ENCODE measurements around the gene STK25.

DNA sequence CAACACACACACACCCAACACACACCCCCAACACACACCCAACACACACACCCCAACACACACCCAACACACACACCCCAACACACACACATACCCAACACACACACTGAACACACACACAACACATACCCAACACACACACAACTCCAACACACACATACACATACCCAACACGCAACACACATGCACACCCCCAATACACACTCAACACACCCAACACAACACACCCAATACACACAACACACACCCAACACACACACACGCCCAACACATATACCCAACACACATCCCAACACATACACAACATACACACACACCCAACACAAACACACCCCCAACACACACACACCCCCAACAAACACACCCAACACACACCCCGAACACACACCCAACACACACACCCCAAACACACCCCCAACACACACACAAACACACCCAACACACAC is 8.2 kb upstream of the STK25 start:
- TF ChIP-seq POLR2A (IDR thresholded peaks at IDR 0.05; ENCODE audit: extremely low read depth, insufficient read length) (no peak), MYC (IDR thresholded peaks at IDR 0.05; ENCODE audit: low read depth, low read length) (no peak)
- TF ChIP-seq, protein P1, sequence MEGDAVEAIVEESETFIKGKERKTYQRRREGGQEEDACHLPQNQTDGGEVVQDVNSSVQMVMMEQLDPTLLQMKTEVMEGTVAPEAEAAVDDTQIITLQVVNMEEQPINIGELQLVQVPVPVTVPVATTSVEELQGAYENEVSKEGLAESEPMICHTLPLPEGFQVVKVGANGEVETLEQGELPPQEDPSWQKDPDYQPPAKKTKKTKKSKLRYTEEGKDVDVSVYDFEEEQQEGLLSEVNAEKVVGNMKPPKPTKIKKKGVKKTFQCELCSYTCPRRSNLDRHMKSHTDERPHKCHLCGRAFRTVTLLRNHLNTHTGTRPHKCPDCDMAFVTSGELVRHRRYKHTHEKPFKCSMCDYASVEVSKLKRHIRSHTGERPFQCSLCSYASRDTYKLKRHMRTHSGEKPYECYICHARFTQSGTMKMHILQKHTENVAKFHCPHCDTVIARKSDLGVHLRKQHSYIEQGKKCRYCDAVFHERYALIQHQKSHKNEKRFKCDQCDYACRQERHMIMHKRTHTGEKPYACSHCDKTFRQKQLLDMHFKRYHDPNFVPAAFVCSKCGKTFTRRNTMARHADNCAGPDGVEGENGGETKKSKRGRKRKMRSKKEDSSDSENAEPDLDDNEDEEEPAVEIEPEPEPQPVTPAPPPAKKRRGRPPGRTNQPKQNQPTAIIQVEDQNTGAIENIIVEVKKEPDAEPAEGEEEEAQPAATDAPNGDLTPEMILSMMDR (IDR thresholded peaks at IDR 0.05; ENCODE audit: low read depth, low read length), result no peak
- TF ChIP-seq, protein P2, sequence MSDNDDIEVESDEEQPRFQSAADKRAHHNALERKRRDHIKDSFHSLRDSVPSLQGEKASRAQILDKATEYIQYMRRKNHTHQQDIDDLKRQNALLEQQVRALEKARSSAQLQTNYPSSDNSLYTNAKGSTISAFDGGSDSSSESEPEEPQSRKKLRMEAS (IDR thresholded peaks at IDR 0.05; ENCODE audit: low read depth, low read length), result no peak

Measured in NB4 (cell line).